HG02642 (cell line): ENCODE measurements around the gene VWF.

Source experiments
- ATAC-seq: cut with Tn5 transposase; IDR thresholded peaks from one replicate; pipeline ENCODE4 v1.9.1; 2021; ENCODE audit warnings: mild to moderate bottlenecking; ENCODE audit not compliant: unreplicated experiment, poor library complexity

Gene VWF

DNA sequence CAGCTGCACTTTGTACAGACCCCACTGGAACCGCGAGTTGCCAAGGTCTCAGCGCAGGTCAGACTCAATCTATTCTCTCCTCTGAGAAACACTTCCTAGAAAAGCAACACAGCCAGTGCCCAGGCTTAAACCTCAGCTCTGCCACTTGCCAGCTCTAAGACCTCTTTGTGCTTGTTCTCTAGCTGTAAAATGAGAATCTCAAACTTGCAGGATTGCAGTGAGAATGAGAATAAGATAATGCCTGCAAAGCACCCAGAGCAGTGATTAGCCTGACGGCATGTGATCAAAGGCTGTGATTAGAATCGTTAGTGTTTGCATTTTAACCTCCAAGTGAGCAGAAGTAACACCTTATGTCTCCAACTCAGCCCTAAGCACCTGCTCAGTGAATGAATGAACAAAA lies 200.7 kb downstream of the VWF start:
- ATAC-seq = no peak

DNA sequence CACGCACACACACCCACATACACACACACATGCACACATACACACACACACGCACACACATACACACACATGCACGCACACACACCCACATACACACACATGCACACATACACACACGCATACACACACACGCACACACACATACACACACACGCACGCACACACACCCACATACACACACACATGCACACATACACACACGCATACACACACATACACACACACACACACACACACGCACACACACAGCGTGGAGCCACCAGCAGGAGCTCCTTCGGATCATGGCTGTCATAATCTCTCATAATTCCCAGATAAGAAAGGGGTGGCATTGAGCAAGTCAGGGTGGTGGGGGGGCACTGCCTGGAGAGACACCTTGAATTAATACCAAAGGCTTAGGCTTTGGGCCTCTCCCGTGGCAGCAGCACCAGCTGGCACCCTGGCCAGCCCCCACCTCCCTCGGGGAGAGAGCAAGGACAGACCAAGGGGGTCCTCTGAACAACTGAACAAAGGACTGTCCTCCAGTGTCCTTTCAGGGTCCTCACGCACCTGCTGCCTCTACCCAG lies 201.3 kb downstream of the VWF start:
- ATAC-seq = no peak

- ATAC-seq = no peak
These were observed 202.2 kb downstream of the VWF start for GRCh38 chr12:5921966-5922899.

GRCh38 chr12:5921027-5921909 lies 203.2 kb downstream of the VWF start:
- ATAC-seq = no peak

- no peak for ATAC-seq
These were observed 207.6 kb downstream of the VWF start for GRCh38 chr12:5916785-5917290.

DNA sequence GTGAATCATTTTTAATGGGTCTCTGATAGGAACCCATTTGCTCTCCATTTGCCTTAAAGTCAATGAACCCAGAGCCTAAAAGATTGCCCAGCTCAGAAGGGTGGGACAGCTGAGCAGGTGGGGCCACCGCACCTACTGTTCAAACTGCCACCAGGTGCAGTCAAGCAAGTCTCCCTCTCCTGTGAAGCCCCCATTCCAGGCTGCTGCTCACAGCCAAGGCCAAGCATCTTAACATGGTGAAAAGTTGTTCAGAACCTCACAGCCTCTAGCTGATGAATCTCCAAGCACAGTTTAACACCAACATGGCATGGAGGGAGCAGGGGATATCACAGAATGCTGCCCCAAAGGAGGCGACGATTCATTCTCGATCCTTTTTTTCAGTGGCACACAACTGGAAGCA lies 209.0 kb downstream of the VWF start:
- ATAC-seq = no peak

DNA sequence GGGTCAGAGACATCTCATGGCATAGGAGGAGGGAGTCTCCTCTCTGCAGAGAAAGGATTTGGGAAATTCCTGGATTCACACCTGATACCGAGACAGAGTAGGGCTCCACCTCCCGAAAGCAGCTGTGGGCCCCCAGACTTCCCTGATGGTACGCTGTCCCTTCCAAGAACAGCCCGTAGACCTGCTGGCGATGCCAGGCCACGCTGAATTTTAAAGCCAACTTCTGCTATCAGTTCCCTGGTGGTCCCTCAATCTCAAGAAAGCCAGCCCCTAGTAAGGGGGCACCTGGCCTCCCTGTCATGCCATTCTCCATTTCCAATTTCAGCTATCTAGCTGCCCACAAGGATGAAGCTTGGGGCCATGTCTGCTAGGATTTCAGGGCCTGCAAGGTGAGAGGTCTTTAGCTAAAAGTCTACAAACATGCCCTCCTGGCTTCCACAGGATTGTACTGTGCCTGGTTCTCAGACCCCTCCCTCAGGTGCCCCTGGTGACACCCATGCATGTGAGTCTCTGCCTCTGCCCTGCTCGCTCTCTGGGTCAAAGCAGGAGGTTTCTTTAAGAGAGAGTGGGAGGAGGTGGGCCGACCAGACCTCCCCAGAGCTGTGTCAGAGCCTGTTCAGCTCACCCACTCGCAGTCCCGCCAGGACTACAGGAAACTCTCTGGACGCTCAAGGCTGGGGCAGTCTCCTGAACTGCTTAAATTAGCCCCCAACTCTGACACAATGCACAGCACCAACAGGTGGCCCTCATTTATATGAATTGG lies 209.9 kb downstream of the VWF start:
- ATAC-seq = no peak

DNA sequence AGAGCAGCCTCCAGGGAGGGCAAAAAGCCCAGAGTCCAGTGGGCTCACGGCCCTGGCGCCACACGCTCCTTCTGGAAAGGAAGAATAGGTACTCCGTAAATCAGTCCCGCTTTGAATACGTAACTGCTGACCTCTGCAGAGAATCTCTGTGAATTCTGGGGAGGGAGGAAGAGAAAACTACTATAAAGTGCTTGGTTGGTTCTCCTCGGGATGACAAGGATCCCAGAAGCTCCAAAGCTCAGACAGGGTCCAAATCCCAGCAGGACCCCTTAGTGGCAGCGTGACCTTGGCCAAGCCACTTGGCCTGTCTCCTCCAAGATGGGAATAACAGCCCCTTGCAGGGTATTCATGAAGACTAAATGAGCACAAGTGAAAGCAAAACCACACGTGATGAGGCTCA lies 211.1 kb downstream of the VWF start:
- ATAC-seq = no peak

DNA sequence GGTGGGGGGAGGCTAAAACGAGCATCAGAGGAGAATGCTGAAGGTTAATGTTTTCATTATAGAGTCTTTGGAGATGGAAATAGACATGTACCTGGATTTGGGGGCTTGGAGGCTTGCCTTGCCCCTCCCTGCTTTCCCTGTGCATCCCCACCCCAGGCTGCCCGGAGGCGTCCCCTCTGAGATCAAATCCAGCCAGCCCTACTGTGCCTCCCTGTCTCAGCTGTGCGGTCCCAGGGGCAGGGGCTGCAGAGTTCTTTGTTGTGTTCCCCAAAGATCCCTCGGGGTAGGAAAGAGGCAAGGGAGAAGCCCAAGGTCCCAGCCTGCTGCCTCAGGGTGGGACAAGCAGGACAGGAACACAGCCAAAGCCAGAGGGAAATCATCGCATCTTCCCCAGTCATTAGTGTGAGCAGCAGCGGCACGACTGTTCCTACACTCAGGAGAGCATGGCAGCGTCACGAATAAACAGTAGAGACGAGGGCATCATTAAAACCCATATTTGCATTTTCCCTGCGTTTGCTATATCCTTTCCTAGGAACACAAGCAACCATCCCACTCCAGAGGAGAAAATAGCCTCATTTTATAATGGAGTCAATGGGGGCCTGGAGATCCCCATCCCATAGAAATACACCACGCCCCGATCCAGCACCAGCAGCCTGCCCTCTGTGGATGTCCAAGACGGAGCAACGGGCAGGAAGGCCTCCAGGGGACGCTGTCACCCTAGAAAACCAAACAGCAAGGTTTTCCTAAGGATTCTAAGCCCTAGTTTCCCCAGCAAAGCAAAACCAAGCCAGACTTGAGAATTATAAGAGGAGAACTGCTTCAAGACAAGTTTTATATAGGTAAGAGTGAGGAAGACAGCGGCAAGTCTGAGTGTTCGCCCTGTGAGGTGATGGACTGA lies 211.8 kb downstream of the VWF start:
- no peak for ATAC-seq

GRCh38 chr12:5912011-5912410 lies 212.5 kb downstream of the VWF start:
- ATAC-seq = no peak

GRCh38 chr12:5910790-5911548 lies 213.5 kb downstream of the VWF start:
- ATAC-seq = no peak

DNA sequence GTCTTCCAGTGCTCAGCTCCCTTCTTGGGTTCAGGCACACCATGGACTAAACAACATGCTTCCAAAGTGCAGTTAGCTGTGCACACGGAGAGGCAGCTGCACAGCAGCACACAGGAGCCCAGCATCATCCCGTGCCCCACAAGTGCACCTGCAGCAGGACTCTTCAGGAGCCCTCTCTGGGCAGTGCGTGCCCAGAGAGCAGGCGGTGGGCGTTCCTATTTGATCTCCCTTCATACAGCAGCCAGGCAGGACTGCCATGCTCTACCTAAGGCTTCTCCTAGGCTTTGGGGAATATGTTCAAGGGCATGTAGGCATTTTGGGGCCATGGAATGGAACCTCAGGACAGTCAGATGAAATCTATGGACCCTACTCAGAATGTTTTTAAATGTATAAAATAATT lies 214.9 kb downstream of the VWF start:
- ATAC-seq = no peak

- no peak for ATAC-seq
These were observed 216.2 kb downstream of the VWF start for GRCh38 chr12:5908251-5908650.

DNA sequence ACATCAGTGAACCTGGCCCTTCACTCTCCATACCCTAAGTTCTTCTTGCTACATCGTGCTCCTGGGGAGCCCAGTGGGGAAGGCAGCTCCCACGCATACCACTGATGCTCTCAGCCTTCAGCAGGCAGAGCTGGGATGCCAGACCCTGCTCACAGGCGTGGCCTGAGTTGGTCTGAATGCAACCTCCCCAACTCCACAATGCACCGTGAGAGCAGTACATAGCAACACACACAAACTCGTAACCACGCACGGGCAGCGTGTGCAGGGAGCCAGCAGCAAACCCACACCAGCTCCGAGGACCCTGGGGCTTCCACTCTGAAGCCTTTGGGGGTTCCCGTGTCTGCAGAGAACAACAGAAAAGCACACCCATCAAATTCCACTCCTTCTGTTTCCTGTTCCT lies 216.7 kb downstream of the VWF start:
- no peak for ATAC-seq

DNA sequence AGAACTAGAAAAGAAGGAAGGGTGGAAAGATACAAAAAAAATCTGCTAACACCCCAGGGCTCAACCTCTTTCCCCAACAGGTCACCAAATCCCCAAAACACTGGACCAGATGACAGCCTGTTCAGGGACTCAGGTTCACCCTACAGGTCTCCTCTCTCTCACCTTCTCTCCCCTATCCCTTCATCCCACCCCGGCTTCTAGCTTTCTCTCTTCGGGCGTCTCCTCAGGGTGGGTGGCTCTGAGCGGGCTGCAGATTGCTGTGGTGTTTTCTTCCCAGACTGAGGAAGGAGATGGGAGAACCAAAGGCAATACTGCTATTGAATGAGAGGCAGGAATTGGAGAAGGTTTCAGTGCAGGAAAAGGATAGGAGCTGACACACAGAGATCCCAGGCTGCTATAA lies 218.7 kb downstream of the VWF start:
- no peak for ATAC-seq

GRCh38 chr12:5904969-5905368 lies 219.5 kb downstream of the VWF start:
- no peak for ATAC-seq

- ATAC-seq = no peak
These were observed 220.0 kb downstream of the VWF start for GRCh38 chr12:5904441-5904840.

GRCh38 chr12:5902736-5903135 lies 221.7 kb downstream of the VWF start:
- ATAC-seq = no peak
